ENCODE data around the gene CLCN2.

The CLCN2 gene

DNA sequence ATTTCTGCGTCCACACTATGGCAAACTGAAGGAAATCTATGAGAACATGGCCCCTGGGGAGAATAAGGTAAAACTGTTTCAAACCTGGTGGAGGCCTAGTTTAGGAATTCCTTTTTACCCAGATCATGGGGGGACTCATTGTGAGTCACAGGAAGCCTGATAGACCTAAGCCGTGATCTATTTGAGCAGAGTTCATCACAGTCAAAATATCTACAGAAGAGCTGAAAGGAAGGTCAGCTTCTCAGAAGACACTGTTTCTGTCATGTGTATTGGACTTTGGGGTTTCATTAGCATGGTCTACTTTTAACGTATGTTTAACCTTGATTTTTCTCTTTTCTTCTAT is 61.1 kb downstream of the CLCN2 start:
- DNase-seq, result no peak

GRCh38 chr3:184299488-184300377 is 61.7 kb downstream of the CLCN2 start:
- DNase-seq, result peak in 1 of 51 donors; percentile 33

GRCh38 chr3:184298759-184299487 is 62.5 kb downstream of the CLCN2 start, which contains the start of gene PSMD2:
Gene PSMD2 (plus strand): TSS chr3:184299241. CDS start chr3:184299267, 26 bp downstream.
- DNase-seq, result peak; percentile 68 to 99 (median 95)

DNA sequence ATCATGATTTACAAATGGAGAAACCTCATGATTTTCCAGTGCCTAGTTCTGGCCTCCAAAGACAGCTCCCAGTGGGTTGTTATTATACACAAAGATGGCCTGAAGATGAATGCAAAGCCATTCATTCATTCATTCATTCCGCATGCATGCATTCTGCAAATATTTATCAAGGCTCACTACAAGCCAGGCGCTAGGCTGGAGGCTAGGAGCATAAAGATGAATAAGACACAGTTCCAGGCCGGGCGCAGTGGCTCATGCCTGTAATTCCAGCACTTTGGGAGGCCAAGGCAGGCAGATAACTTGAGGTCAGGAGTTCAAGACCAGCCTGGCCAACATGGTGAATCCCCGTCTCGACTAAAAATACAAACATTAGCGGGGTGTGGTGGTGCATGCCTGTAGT is 64.8 kb downstream of the CLCN2 start:
- no peak for DNase-seq
